Left ventricle myocardium inferior (tissue), 1 donor: Measurements from ENCODE around the gene FAT1. TPM values are rescaled to one million over a fixed set of nuclear protein-coding genes. Genes with fewer than 3 reads are reported as not detected.

Experiments used
- DNase-seq: peaks from one replicate; pipeline ENCODE4 v3.0.0-alpha.2; 2020
- H3K27ac ChIP-seq: fragments of 200-600 bp; replicated peaks from 2 replicates; pipeline ENCODE4 v1.8.0; 2021
- H3K27me3 ChIP-seq: fragments of 200-600 bp; 2 replicates; pipeline ENCODE4 v1.8.0; 2021; ENCODE audit warnings: low read depth
- H3K36me3 ChIP-seq: fragments of 200-600 bp; 2 replicates; pipeline ENCODE4 v1.8.0; 2021
- H3K4me1 ChIP-seq: fragments of 200-600 bp; 2 replicates; pipeline ENCODE4 v1.8.0; 2021
- H3K4me3 ChIP-seq: fragments of 200-600 bp; 2 replicates; pipeline ENCODE4 v1.8.0; 2021; ENCODE audit warnings: mild to moderate bottlenecking, moderate library complexity
- H3K9me3 ChIP-seq: fragments of 200-600 bp; replicated peaks from 2 replicates; pipeline ENCODE4 v1.8.0; 2021
- intact Hi-C: fragments of 100-400 bp; cut with micrococcal nuclease; formaldehyde crosslinking; loops from one replicate; pipeline ENCODE4 v1.11.0; 2022
- total RNA-seq: library from RNA; stranded (reverse); fragmentation: NEBNext Ultra II Directional; extraction: Animal tissue kit (Norgen Biotek cat#: 25700); gene quantifications from one replicate; pipeline ENCODE4 v1.2.1, GENCODE V29; 2021
- TF ChIP-seq, protein P1 (sequence below): fragments of 200-600 bp; IDR thresholded peaks from 2 replicates; pipeline ENCODE4 v1.8.0; 2021; ENCODE audit warnings: antibody characterized with exemption, mild to moderate bottlenecking, borderline replicate concordance
- donor health status: DM: no; HTN: yes; CAD: no; lungs with severe emphysema.

Gene FAT1
- total RNA-seq, 1 donor from 2014 or later, result 59.1 TPM

DNA sequence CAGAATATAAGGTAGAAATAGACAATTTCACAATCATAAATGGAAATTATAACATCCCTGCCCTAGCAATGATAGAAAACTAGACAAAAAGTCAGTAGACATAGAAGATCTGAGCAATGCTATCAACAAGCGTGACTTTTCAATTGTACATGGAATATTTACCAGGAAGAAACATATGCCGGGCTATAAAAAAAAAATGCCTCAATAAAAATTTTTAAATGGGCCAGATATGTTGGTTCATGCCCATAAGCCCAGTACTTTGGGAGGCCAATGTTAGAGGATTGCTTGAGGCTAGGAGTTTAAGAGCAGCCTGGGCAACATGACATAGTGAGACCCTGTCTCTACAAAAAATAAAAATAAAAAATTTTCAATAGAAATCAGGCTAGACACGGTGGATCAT lies 163.0 kb downstream of the FAT1 start:
- TF ChIP-seq, protein P1, sequence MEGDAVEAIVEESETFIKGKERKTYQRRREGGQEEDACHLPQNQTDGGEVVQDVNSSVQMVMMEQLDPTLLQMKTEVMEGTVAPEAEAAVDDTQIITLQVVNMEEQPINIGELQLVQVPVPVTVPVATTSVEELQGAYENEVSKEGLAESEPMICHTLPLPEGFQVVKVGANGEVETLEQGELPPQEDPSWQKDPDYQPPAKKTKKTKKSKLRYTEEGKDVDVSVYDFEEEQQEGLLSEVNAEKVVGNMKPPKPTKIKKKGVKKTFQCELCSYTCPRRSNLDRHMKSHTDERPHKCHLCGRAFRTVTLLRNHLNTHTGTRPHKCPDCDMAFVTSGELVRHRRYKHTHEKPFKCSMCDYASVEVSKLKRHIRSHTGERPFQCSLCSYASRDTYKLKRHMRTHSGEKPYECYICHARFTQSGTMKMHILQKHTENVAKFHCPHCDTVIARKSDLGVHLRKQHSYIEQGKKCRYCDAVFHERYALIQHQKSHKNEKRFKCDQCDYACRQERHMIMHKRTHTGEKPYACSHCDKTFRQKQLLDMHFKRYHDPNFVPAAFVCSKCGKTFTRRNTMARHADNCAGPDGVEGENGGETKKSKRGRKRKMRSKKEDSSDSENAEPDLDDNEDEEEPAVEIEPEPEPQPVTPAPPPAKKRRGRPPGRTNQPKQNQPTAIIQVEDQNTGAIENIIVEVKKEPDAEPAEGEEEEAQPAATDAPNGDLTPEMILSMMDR, result no peak
- H3K9me3 ChIP-seq, result peaks cover 14% of the 10 kb centered on the region
- H3K27me3 ChIP-seq, result peaks cover 30% of the 10 kb centered on the region
- no peak for DNase-seq
- H3K36me3 ChIP-seq, result no peaks in the 10 kb centered on the region
- no peaks in the 10 kb centered on the region for H3K4me1 ChIP-seq
- H3K27ac ChIP-seq, result no peak overlapping the region
- no peak overlapping the region for H3K4me3 ChIP-seq
- intact Hi-C loops, result no loop called here

DNA sequence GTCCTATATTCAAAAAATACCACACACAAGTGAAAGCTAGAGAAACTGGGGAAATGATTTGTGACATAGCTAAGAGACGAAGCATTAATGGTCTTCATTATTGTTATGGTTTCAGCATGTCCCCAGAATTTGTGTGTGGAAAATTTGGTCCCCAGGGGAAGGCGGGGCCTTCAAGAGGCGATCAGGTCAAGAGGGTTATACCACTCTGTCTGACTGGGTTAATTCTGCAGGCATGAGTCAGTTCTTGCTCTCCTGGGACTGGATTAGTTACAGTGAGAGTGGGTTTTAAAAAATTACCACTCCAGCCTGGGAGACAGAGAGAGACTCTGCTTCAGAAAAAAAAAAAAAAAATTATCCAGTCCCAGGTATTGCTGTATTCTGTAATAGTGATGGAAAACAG lies 166.2 kb downstream of the FAT1 start:
- peaks cover 52% of the 10 kb centered on the region for H3K27me3 ChIP-seq
- H3K4me3 ChIP-seq, result no peak overlapping the region
- no peak overlapping the region for H3K27ac ChIP-seq
- H3K4me1 ChIP-seq, result peaks cover 11% of the 10 kb centered on the region
- peaks cover 14% of the 10 kb centered on the region for H3K9me3 ChIP-seq
- no peaks in the 10 kb centered on the region for H3K36me3 ChIP-seq
- DNase-seq, result no peak
- TF ChIP-seq, protein P1, result no peak
- intact Hi-C loops, result no loop called here

DNA sequence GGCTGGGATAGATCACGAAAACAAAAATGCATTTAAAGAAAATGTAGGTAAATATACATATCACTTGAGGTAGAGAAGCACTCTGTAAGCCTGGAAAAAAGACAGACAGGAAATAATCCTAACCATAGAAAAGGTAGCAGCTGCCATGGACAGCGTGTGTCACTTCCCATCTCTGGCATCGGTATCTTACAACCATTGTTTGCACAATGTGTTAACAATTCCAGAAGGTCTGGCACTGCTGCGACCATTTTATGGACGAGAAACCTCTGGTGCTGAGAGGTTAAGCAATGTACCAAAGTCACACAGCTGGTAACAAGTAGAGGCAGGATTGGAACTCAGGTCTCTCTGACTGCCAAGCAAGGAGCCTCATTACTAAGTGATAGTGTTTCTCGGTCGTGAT lies 166.6 kb downstream of the FAT1 start:
- no peak overlapping the region for H3K27ac ChIP-seq
- H3K9me3 ChIP-seq, result peaks cover 14% of the 10 kb centered on the region
- no peaks in the 10 kb centered on the region for H3K36me3 ChIP-seq
- peaks cover 11% of the 10 kb centered on the region for H3K4me1 ChIP-seq
- DNase-seq, result no peak
- intact Hi-C loops, result no loop called here
- peaks cover 57% of the 10 kb centered on the region for H3K27me3 ChIP-seq
- no peak overlapping the region for H3K4me3 ChIP-seq
- TF ChIP-seq, protein P1, result no peak

DNA sequence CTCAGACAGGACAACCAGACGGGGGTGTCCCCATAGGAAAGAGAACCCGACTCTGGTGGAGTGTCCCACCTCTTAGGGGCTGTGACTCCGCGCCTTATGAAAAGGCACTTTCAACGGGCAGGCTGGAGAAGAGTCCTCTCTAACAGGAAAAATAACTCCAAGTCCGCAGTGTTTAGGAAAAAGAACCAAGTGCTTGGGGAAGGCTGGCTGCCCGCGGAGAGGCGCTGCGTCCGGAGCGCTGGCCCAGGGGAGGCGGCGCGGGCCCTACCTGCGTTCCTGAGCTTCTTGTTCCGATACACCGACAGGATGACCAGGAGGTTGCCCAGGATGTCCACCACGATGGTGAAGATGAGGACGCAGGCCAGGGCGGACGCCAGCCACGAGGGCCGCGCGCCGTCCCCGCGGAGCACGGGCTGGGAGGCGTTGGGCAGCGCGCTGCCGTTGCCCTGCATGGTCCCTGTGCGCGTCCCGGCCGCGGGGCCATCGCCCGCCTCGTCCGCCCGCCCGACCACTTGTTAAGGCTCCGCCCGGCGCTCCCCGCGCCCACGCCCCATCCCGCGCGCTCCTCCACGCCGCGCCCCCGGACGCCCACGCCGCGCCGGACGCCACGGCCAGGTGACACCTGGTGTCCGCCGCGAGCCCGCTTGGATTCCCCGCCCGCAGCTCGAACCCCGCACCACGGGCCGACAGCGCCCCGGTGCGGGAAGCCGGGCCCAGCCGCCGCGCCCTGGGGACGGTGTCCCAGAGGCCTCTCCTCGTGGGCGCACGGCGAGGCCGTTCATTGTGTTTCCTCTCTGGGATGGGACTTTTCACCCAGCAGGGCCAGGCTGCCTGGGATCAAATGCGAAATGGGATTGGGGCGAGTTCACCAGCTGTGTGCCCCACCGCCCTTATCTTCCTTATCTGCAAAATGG lies 168.5 kb downstream of the FAT1 start, which contains the start of gene MTNR1A:
Gene MTNR1A (minus strand): TSS at position 654 of the 914 bp plus-strand sequence. CDS start 202 bp downstream, at position 452.
- DNase-seq, result no peak
- TF ChIP-seq, protein P1, result no peak
- H3K36me3 ChIP-seq, result no peaks in the 10 kb centered on the region
- no peak within 1 kb of the TSS for H3K27ac ChIP-seq
- peaks cover 11% of the 10 kb centered on the region for H3K4me1 ChIP-seq
- intact Hi-C loops, result no loop called here
- peaks cover 5% of the 10 kb centered on the region for H3K9me3 ChIP-seq
- H3K27me3 ChIP-seq, result peaks cover 76% of the 10 kb centered on the region
- H3K4me3 ChIP-seq, result peak within 1 kb of the TSS; percentile 56

DNA sequence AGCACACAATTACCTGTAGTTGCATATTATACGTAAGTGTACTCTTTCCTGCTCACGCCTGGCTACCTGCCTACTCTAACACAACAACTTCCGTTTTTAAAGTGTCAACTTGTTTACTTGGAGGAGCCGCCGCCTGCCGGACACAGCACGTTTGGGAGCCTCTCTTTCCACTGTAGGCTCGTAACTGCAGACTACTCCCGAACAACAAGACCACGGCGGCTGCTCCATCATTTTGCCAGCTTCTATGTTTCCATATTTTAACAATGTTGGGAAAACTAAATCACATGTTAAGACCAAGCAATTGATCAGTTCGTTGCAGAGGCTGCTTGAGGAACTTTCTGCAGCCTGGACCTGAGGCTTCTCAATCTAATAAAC lies 169.1 kb downstream of the FAT1 start:
- intact Hi-C loops, result no loop called here
- DNase-seq, result no peak
- Histone ChIP-seq H3K36me3 (no peaks in the 10 kb centered on the region), H3K9me3 (no peaks in the 10 kb centered on the region), H3K4me1 (peaks cover 11% of the 10 kb centered on the region), H3K27ac (no peak overlapping the region), H3K27me3 (peaks cover 82% of the 10 kb centered on the region), H3K4me3 (peak overlapping the region; percentile 56)
- TF ChIP-seq, protein P1, result no peak
